DND-41 (cell line): ENCODE measurements around the gene PLCG1.

Experiments used
- ATAC-seq: fragments of 200-7000 bp; cut with Tn5 transposase; 3 replicates; pipeline ENCODE4 v1.9.1; 2021; ENCODE audit warnings: low read depth; ENCODE audit not compliant: insufficient read depth
- DNase-seq: peaks from one replicate; pipeline ENCODE4 v3.0.0-alpha.2; 2020
- H2AFZ ChIP-seq: 2 replicates; pipeline ENCODE4 v1.6.0; 2012; ENCODE audit warnings: low read depth, low read length
- H3K27ac ChIP-seq: 2 replicates; pipeline ENCODE4 v1.5.1; 2012; ENCODE audit warnings: low read length, inconsistent platforms
- H3K27me3 ChIP-seq: fragments of 200-600 bp; sonication (generic); 2 replicates; pipeline ENCODE4 v1.6.0; 2012; ENCODE audit warnings: low read length, mild to moderate bottlenecking, inconsistent platforms; ENCODE audit not compliant: insufficient read depth, poor library complexity
- H3K36me3 ChIP-seq: 2 replicates; pipeline ENCODE4 v1.5.1; 2012; ENCODE audit warnings: low read length, inconsistent platforms; ENCODE audit not compliant: insufficient read depth
- H3K4me1 ChIP-seq: 2 replicates; pipeline ENCODE4 v1.5.1; 2012; ENCODE audit warnings: mild to moderate bottlenecking, low read length; ENCODE audit not compliant: insufficient read depth
- H3K4me2 ChIP-seq: 2 replicates; pipeline ENCODE4 v1.6.0; 2012; ENCODE audit warnings: mild to moderate bottlenecking, moderate library complexity, low read length, inconsistent platforms; ENCODE audit not compliant: insufficient read depth
- H3K4me3 ChIP-seq, 2 experiments: fragments of 200-600 bp in 1 of 2; shearing (Covaris generic) in 1 of 2; 2 replicates each; pipeline ENCODE4 v1.5.1; 2012 to 2016; ENCODE audit warnings: inconsistent platforms in 2 of 2, low read length in 2 of 2, mild to moderate bottlenecking in 2 of 2, low read depth in 1 of 2, moderate library complexity in 1 of 2
- H3K79me2 ChIP-seq: 2 replicates; pipeline ENCODE4 v1.6.0; 2012; ENCODE audit warnings: low read length, inconsistent platforms; ENCODE audit not compliant: insufficient read depth
- H3K9ac ChIP-seq: 2 replicates; pipeline ENCODE4 v1.6.0; 2012; ENCODE audit warnings: low read depth, mild to moderate bottlenecking, inconsistent platforms, low read length, moderate library complexity
- H3K9me3 ChIP-seq: 2 replicates; pipeline ENCODE4 v1.5.1; 2012; ENCODE audit warnings: low read length, moderate library complexity, mild to moderate bottlenecking, inconsistent platforms; ENCODE audit not compliant: insufficient read depth, severe bottlenecking
- H4K20me1 ChIP-seq: 2 replicates; pipeline ENCODE4 v1.6.0; 2012; ENCODE audit warnings: low read length; ENCODE audit not compliant: insufficient read depth
- EZH2 ChIP-seq: IDR thresholded peaks from 3 replicates; pipeline ENCODE4 v1.6.1; 2012; ENCODE audit warnings: borderline replicate concordance, low read depth, mild to moderate bottlenecking, moderate library complexity, low read length, inconsistent platforms; ENCODE audit not compliant: severe bottlenecking
- TF ChIP-seq, protein P1 (sequence below): IDR thresholded peaks from 2 replicates; pipeline ENCODE4 v1.5.1; 2012; ENCODE audit warnings: borderline replicate concordance, low read length, moderate library complexity, mild to moderate bottlenecking; ENCODE audit not compliant: poor library complexity, severe bottlenecking; ENCODE audit errors: extremely low read depth

The PLCG1 gene

DNA sequence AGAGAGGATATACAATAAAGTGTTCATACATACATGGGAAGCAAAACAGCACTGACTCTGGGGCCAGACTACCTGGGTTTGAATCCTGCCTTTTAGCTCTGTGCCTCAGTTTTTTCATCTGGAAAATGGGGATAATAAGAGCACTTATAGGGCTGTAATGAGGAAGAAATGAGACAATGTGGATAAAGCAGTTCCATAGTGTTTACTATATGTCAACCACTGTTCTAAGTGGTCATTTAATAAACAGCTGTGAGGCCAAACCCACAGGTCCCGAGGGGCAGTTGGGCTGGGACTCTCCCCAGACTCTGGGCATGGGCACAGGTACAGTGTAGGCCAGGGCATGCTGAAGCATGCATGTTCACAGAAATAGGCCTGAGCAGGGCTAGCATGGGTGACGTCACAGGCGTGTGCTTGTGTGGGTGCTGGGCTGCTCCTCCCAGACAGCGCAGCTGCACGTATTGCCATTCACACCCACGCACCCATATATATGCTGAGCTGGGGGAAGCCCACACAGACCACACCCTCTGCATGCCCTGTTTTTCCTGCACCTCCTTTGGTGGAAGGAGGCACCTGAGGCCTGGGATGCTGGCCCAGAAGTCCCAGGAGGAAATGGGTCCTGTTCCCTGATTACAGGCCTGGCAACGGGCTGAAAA, 3.5 kb upstream of the PLCG1 start:
- H3K27ac ChIP-seq, result no peak overlapping the region

DNA sequence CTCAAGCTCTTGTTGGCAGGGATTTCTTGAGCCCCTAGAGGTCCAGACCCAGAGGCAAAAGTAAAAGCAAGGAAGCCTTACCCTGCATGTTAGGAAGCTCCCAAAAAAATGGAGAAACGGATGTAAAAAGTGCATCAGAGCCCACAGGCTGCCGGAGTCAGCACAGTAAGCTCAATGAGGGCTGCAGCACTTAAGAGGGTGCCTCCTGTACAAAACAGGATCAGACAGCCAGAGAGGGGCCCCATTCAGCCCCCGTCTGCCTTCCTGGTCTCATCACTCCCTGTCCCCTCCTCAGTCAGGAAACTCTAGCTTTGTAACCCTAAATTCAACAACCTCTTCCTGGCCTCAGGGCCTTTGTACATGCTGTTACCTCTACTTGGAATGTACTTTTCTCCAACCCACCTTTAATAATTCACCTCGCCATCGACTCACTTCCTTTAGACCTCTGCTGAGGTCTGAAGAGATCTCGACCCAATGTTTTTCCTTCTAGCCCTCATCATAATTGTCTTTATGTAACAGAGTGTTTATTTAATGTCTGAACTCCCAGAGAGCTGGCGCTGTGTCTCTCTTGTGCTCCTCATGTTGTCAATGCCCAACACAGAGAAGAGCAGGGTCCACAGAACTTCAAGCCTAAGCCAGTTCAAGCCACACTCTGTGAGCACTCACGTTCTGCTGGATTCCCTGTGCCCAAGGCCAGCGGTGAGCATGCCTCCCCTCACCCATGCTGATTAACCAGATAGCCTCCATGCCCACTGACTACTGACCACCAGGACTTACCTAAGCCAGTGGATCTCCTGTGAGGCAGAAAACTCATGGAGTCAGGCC, 2.8 kb upstream of the PLCG1 start:
- Histone ChIP-seq H3K9me3 (no peaks in the 10 kb centered on the region), H3K27ac (no peak overlapping the region), H3K79me2 (peaks cover 27% of the 10 kb centered on the region), H3K4me1 (peaks cover 30% of the 10 kb centered on the region), H4K20me1 (peaks cover 15% of the 10 kb centered on the region), H3K4me3 (no peak overlapping the region), H3K27me3 (no peaks in the 10 kb centered on the region), H3K36me3 (peaks cover 5% of the 10 kb centered on the region), H3K4me2 (no peak overlapping the region), H3K9ac (no peak overlapping the region), H2AFZ (no peak overlapping the region)
- no peak for ATAC-seq
- TF ChIP-seq EZH2, result no peak
- TF ChIP-seq, protein P1, sequence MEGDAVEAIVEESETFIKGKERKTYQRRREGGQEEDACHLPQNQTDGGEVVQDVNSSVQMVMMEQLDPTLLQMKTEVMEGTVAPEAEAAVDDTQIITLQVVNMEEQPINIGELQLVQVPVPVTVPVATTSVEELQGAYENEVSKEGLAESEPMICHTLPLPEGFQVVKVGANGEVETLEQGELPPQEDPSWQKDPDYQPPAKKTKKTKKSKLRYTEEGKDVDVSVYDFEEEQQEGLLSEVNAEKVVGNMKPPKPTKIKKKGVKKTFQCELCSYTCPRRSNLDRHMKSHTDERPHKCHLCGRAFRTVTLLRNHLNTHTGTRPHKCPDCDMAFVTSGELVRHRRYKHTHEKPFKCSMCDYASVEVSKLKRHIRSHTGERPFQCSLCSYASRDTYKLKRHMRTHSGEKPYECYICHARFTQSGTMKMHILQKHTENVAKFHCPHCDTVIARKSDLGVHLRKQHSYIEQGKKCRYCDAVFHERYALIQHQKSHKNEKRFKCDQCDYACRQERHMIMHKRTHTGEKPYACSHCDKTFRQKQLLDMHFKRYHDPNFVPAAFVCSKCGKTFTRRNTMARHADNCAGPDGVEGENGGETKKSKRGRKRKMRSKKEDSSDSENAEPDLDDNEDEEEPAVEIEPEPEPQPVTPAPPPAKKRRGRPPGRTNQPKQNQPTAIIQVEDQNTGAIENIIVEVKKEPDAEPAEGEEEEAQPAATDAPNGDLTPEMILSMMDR, result no peak
- no peak for DNase-seq

More for the DNA sequence above, 3.5 kb upstream of the PLCG1 start:
- Histone ChIP-seq H2AFZ (no peak overlapping the region), H4K20me1 (peaks cover 8% of the 10 kb centered on the region), H3K9ac (no peak overlapping the region), H3K36me3 (no peaks in the 10 kb centered on the region; the same call in 1 of the 2 replicates), H3K4me3 (no peak overlapping the region), H3K27me3 (no peaks in the 10 kb centered on the region), H3K4me1 (peaks cover 22% of the 10 kb centered on the region), H3K4me2 (no peak overlapping the region), H3K9me3 (no peaks in the 10 kb centered on the region), H3K79me2 (peaks cover 19% of the 10 kb centered on the region)
- TF ChIP-seq, protein P1, result no peak
- no peak for TF ChIP-seq EZH2
- no peak for ATAC-seq
- no peak for DNase-seq

GRCh38 chr20:41135187-41135887, 2.0 kb upstream of the PLCG1 start:
- no peaks in the 10 kb centered on the region for H3K27me3 ChIP-seq
- DNase-seq, result peak; percentile 71
- H4K20me1 ChIP-seq, result peaks cover 23% of the 10 kb centered on the region
- TF ChIP-seq, protein P1, result peak; percentile 94
- no peak for TF ChIP-seq EZH2
- H3K9me3 ChIP-seq, result no peaks in the 10 kb centered on the region
- peaks cover 12% of the 10 kb centered on the region for H3K36me3 ChIP-seq
- H3K4me3 ChIP-seq, result no peak overlapping the region
- no peak overlapping the region for H3K9ac ChIP-seq
- no peak overlapping the region for H3K4me2 ChIP-seq
- peaks cover 34% of the 10 kb centered on the region for H3K79me2 ChIP-seq
- ATAC-seq, result peak; percentile 20; the same call in 1 of the 3 replicates
- H3K27ac ChIP-seq, result no peak overlapping the region
- H3K4me1 ChIP-seq, result peaks cover 37% of the 10 kb centered on the region
- no peak overlapping the region for H2AFZ ChIP-seq
